Panc1 (cell line): Measurements from ENCODE around the gene MAP1S.

Source experiments
- SIN3A ChIP-seq: IDR thresholded peaks from 2 replicates; pipeline ENCODE4 v1.6.1; 2012; ENCODE audit warnings: low read depth, mild to moderate bottlenecking, low read length, moderate library complexity, borderline replicate concordance; ENCODE audit not compliant: insufficient read depth
- TF ChIP-seq, protein P1 (sequence below): fragments of 450-650 bp; IDR thresholded peaks from 2 replicates; pipeline ENCODE4 v1.5.1; 2017; ENCODE audit warnings: mild to moderate bottlenecking

DNA sequence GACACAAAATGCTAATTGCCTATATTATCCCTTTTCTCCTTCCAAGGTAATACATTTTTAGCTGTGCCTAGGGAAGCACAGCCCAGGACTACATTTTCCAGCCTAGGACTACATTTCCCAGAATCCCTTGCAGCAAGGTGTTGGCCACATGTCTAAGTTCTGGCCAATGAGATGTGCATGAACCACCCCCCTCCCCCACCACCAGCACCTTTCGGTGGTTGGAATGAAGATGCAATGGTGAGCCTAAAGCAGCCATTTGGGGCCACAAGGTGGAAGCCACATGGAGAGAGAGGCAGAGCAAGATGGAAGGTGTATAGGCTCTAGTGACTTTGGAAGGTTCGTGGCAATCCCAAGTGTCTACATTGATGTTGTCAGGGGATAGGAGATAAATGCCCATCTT lies 47.4 kb upstream of the MAP1S start:
- TF ChIP-seq SIN3A: no peak
- TF ChIP-seq, protein P1, sequence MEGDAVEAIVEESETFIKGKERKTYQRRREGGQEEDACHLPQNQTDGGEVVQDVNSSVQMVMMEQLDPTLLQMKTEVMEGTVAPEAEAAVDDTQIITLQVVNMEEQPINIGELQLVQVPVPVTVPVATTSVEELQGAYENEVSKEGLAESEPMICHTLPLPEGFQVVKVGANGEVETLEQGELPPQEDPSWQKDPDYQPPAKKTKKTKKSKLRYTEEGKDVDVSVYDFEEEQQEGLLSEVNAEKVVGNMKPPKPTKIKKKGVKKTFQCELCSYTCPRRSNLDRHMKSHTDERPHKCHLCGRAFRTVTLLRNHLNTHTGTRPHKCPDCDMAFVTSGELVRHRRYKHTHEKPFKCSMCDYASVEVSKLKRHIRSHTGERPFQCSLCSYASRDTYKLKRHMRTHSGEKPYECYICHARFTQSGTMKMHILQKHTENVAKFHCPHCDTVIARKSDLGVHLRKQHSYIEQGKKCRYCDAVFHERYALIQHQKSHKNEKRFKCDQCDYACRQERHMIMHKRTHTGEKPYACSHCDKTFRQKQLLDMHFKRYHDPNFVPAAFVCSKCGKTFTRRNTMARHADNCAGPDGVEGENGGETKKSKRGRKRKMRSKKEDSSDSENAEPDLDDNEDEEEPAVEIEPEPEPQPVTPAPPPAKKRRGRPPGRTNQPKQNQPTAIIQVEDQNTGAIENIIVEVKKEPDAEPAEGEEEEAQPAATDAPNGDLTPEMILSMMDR: no peak
